Measurements from ENCODE around the gene BTBD7. TPM values are rescaled to one million over a fixed set of nuclear protein-coding genes. Genes with fewer than 3 reads are reported as not detected.

BTBD7 gene
- total RNA-seq, 1 donor from 2014 or later, result 39.4 TPM

DNA sequence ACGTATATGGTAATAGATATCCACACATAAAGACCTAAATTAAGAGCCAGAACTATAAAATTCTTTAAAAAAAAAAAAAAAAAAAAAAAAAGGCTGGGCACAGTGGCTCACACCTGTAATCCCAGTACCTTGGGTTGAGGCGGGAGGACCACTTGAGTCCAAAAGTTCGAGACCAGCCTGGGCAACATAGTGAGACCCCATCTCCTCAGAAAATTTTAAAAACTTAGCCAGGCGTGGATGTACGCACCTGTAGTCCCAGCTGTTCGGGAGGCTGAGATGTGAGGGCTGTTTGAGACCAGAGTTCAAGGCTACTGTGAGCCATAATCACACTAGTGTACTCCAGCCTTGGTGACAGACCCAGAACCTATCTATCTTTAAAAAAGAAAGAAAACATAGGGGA lies 4.3 kb downstream of the BTBD7 start:
- intact Hi-C loops (cut with DNase I), result no loop called here
- TF ChIP-seq, protein P1, sequence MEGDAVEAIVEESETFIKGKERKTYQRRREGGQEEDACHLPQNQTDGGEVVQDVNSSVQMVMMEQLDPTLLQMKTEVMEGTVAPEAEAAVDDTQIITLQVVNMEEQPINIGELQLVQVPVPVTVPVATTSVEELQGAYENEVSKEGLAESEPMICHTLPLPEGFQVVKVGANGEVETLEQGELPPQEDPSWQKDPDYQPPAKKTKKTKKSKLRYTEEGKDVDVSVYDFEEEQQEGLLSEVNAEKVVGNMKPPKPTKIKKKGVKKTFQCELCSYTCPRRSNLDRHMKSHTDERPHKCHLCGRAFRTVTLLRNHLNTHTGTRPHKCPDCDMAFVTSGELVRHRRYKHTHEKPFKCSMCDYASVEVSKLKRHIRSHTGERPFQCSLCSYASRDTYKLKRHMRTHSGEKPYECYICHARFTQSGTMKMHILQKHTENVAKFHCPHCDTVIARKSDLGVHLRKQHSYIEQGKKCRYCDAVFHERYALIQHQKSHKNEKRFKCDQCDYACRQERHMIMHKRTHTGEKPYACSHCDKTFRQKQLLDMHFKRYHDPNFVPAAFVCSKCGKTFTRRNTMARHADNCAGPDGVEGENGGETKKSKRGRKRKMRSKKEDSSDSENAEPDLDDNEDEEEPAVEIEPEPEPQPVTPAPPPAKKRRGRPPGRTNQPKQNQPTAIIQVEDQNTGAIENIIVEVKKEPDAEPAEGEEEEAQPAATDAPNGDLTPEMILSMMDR (IDR thresholded peaks at IDR 0.05), result no peak
- H3K4me1 ChIP-seq, result peaks cover 40% of the 10 kb centered on the region
- H3K9me3 ChIP-seq, result no peaks in the 10 kb centered on the region
- no peak overlapping the region for H3K27ac ChIP-seq
- no peaks in the 10 kb centered on the region for H3K27me3 ChIP-seq (ENCODE audit: low read depth)
- no peak overlapping the region for H3K4me3 ChIP-seq
- no peaks in the 10 kb centered on the region for H3K36me3 ChIP-seq
- no peak for ATAC-seq
- no peak for DNase-seq

- ATAC-seq (no peak), DNase-seq (no peak)
- H3K27me3 ChIP-seq (ENCODE audit: low read depth), result no peaks in the 10 kb centered on the region
- no peak overlapping the region for H3K4me3 ChIP-seq
- peaks cover 43% of the 10 kb centered on the region for H3K4me1 ChIP-seq
- H3K9me3 ChIP-seq, result no peaks in the 10 kb centered on the region
- TF ChIP-seq, protein P1 (IDR thresholded peaks at IDR 0.05), result no peak
- H3K36me3 ChIP-seq, result no peaks in the 10 kb centered on the region
- no peak overlapping the region for H3K27ac ChIP-seq
- intact Hi-C loops (cut with DNase I), result no loop called here
These were observed 6.6 kb downstream of the BTBD7 start for GRCh38 chr14:93326196-93326595.

GRCh38 chr14:93323600-93324174 lies 9.1 kb downstream of the BTBD7 start:
- no peaks in the 10 kb centered on the region for H3K9me3 ChIP-seq
- DNase-seq (no peak), ATAC-seq (no peak)
- no peaks in the 10 kb centered on the region for H3K36me3 ChIP-seq
- H3K27ac ChIP-seq, result no peak overlapping the region
- peaks cover 36% of the 10 kb centered on the region for H3K4me1 ChIP-seq
- TF ChIP-seq, protein P1 (IDR thresholded peaks at IDR 0.05), result no peak
- intact Hi-C loops (cut with DNase I), result no loop called here
- H3K4me3 ChIP-seq, result no peak overlapping the region
- H3K27me3 ChIP-seq (ENCODE audit: low read depth), result no peaks in the 10 kb centered on the region

DNA sequence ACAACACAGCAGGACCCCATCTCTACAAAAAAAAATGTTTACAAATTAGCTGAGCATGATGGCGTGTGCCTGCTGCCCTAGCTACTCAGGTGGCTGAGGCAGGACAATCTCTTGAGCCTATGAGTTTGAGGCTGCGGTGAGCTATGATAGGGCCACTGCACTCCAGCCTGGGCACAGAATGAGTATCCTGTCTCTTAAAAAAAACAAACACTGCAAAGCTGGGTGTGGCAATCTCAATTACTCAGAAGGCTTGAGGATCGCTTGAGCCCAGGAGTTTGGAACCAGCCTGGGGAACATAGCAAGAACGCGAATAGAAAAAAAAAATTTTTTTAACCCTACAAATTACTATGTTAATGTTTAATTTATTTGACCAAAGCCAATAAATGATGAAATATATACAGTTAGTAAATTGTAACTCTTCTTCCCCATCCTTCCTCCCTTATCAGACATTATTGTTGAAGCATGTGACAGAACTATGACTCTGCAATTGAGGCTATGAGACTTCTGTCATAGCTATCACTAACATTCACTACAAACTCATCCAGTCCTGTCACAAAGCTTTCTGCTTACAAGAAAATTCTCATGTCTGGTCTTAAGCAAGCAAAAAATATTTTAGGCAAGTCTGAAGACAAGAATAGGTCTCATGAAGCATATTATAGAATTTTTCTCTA lies 9.8 kb downstream of the BTBD7 start:
- TF ChIP-seq, protein P1 (IDR thresholded peaks at IDR 0.05), result no peak
- no peak overlapping the region for H3K27ac ChIP-seq
- intact Hi-C loops (cut with DNase I), result no loop called here
- no peaks in the 10 kb centered on the region for H3K36me3 ChIP-seq
- peaks cover 42% of the 10 kb centered on the region for H3K4me1 ChIP-seq
- DNase-seq (no peak), ATAC-seq (peak; percentile 32 to 37)
- H3K27me3 ChIP-seq (ENCODE audit: low read depth), result no peaks in the 10 kb centered on the region
- no peak overlapping the region for H3K4me3 ChIP-seq
- H3K9me3 ChIP-seq, result no peaks in the 10 kb centered on the region

GRCh38 chr14:93320489-93320888 lies 12.3 kb downstream of the BTBD7 start:
- Histone ChIP-seq H3K9me3 (no peaks in the 10 kb centered on the region), H3K27me3 (ENCODE audit: low read depth) (no peaks in the 10 kb centered on the region), H3K27ac (no peak overlapping the region), H3K4me3 (no peak overlapping the region), H3K36me3 (no peaks in the 10 kb centered on the region), H3K4me1 (peaks cover 57% of the 10 kb centered on the region)
- TF ChIP-seq, protein P1 (IDR thresholded peaks at IDR 0.05), result no peak
- intact Hi-C loops (cut with DNase I), result no loop called here
- ATAC-seq (no peak), DNase-seq (no peak)

All from lower lobe of right lung (tissue), 2 donors.